ENCODE data around the gene TACR3.
"Not testable (repeated sequence)": the region's sequence is repeated elsewhere in the genome, so short reads cannot be mapped to it uniquely, and the experiment has no call there.

The TACR3 gene, protein sequence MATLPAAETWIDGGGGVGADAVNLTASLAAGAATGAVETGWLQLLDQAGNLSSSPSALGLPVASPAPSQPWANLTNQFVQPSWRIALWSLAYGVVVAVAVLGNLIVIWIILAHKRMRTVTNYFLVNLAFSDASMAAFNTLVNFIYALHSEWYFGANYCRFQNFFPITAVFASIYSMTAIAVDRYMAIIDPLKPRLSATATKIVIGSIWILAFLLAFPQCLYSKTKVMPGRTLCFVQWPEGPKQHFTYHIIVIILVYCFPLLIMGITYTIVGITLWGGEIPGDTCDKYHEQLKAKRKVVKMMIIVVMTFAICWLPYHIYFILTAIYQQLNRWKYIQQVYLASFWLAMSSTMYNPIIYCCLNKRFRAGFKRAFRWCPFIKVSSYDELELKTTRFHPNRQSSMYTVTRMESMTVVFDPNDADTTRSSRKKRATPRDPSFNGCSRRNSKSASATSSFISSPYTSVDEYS

DNA sequence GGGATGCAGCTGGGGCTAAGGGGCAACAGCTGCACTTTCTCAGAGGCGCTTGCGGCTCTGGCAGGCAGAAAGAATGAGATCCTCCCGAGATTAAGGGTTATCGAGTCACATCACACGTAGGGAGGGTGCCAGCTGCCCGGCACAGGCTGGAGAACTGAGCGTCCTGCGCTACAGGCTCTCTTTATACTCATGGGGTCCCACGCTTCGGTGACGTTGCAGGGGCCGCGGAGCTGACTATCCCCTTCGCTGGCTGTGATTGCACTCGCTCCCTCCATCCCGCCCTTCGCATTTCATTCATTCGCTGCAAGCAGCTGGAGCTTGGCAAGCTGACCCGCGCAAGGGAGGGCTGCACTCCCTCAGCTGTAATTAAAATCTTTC, at the start of gene TACR3:
TACR3 (minus strand) TSS at position 156 of the 378 bp plus-strand sequence. CDS start 310 bp downstream, outside the sequence.
- no peak for DNase-seq

DNA sequence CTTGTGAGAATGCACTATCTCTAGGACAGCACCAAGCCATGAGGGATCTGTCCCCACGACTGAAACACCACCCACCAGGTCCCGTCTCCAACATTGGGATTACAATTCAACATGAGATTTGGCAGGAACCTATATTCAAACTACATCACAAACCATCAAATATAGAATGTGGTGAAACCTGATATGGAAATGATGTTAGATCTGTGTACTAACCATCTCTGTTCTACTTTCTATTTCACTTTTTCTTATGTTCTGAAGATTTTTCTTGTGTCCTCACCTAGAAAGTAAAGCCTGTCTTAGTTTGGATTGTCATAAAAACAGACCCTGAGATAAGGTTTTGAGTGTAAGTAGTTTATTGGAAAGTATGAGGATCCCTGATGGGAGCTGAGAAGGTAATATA, 37.8 kb upstream of the TACR3 start:
- no peak for DNase-seq

DNA sequence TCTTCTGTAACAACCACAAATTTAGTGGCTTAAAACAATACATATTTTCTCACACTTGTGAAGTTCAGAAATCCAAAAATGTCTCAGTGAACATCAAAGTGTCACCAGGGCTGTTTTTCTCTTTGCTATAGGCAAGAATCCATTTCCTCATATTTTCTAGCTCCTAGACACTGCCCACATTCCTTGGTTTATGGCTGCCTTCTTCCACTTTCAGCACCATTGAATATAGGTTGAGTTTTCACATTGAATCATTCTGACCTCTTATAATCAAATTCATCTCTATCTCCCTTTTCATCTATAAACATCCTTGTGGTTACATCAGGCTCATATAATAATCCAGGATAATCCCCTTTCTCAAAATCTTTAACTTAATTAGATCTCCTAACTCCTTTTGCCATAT, 37.0 kb upstream of the TACR3 start:
- no peak for DNase-seq

DNA sequence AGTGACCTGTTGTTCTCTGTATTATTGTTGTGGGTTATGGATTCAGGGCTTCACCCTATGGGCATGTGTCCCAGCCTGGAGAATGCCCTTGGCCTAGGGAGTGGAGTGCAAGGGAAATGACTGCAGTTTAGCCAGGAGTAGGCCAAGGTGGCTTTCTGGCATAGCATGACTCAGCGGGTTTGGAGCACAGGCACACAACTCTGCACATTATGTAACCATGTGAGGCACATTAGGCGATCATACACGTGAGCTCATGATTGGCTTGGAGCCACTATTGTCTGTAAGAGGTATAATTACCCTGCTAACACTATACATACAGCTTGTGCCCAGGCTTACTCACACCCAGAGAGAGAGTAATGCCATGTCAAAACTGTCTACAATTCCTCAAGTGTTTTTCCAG, 35.1 kb upstream of the TACR3 start:
- no peak for DNase-seq

DNA sequence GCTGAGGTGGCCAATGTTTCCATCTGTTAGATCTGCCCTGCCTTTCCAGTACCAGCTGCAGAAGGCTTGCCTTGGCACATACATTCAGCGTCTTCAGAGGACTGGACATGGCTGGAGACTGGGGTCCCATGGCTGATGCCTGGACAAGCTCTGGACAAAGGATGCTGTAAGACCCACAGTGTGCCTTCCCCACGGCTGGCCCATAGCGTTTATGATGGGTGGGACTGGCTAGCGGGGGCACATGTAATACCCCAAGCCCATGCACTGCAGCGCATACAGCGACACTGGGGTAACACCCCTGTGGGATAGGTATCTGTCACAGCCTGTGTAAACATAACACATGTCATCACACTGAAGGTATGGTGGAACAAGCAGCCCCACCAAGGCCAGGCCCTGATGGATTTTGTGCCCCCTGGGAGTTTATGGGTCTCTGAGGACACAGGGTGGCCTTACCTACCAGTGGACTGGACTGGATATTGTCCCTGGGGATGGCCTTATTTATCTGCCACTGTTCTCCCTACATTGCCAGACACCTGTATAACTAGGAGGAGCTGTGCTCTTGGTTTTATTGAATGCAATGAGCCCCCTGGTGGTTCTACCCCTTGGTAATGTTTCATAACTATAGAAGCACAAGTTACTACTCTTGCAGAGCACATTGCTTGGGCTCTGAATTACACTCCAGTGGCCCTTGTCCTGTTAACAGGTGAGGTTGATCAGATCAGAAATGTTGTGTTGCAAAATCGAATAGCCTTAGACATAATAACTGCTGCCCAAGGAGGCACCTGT, 34.3 kb upstream of the TACR3 start:
- DNase-seq: no peak

DNA sequence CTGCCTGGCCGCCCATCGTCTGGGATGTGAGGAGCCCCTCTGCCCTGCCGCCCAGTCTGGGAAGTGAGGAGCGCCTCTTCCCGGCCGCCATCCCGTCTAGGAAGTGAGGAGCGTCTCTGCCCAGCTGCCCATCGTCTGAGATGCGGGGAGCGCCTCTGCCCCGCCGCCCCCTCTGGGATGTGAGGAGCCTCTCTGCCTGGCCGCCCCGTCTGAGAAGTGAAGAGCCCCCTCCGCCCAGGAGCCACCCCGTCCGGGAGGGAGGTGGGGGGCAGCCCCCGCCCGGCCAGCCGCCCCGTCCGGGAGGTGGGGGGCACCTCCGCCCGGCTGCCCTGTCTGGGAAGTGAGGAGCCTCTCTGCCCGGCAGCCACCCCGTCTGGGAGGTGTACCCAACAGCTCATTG, 3.4 kb upstream of the TACR3 start:
- not testable (repeated sequence) for DNase-seq

DNA sequence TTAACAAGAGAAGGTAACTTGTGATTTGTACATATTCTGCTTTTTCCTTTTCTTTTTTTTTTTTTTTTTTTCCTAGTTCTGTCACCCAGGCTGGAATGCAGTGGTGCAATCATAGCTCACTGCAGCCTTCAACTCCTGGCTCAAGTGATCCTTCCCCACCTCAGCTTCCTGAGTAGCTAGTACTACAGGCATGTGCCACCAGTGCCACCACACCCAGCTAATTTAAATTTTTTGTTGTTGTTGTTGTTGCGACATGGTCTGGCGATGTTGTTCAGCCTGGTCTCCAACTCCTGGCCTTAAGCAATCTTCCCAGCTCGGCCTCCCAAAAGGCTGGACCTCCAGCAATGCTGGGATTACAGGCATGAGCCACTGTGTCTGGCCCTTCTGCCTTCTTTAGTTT, 1.5 kb upstream of the TACR3 start:
- DNase-seq: no peak

DNA sequence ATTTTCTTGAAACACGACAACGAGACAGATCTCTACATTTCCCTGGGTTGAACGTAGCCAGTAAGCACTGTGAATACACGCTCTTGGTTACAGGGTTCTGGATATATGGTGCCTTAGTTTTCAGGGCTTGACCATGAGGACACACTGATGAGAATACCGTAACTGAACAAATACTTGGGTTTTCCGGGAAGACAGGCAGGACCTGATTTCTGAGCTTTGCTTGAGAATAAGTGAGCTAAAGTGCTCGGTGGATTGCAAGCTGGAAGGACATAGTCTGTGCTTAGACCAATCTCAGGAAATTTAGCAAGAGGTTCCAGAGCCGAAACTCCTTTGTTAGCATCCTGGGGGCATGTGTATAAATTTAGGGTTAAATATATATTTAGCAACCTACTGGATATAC, 876 bp upstream of the TACR3 start:
- DNase-seq: no peak

DNA sequence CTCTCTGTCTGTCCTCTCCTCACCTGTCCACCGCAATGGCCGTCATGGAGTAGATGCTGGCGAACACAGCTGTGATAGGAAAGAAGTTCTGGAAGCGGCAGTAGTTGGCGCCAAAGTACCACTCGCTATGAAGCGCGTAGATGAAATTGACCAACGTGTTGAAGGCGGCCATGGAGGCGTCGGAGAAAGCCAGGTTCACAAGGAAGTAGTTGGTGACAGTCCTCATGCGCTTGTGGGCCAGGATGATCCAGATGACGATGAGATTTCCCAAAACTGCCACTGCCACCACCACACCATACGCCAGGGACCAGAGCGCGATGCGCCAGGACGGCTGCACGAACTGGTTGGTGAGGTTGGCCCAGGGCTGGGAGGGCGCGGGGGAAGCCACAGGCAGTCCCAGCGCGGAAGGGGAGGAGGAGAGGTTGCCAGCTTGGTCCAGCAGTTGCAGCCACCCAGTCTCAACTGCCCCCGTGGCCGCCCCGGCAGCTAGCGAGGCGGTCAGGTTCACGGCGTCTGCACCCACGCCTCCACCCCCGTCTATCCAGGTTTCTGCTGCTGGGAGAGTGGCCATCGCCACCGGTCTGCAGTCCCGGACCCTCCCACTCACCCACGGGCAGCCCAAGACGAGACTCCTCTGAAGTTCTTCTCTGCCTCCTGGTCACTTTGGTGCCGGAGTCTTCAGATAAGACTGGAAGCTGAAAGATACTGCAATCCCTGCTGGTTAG, 518 bp downstream of the TACR3 start:
- DNase-seq: no peak

DNA sequence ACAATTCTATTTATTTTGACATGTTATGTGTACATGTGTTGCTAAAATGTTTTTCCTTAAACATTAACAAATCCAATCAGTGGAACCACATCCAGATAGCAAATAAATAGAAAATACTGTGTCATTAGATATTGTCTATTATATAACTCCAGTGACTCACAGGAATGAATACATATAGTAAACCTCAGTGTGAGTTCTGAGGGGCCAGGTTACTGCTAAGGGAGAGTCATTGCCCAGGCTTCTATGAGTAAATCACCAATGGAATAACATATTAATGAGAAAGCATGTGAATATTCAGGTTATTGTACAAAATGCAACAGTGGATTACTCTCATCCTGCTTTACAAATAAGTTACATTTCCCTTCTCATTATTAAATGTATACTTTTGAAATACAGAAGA, 27.2 kb downstream of the TACR3 start:
- DNase-seq: no peak

DNA sequence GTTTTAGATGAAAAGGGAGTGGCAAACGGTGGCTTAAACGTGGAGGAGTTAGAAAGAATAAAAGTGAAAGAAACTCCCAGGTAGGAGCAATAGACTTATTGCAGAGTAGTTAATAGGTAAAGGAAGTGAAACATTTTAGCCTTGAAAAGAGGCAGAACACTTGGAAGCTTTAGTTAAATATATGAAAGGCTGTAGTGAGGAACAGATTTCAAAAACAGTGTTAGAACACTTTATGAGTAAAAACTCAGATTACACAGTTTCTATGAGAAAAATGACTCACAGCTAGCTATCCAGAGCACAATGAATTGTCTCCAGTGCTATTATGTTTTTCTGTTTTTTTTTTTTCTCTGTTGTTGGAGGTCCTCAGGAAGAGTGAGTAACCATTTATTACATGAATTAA, 45.8 kb downstream of the TACR3 start:
- no peak for DNase-seq

DNA sequence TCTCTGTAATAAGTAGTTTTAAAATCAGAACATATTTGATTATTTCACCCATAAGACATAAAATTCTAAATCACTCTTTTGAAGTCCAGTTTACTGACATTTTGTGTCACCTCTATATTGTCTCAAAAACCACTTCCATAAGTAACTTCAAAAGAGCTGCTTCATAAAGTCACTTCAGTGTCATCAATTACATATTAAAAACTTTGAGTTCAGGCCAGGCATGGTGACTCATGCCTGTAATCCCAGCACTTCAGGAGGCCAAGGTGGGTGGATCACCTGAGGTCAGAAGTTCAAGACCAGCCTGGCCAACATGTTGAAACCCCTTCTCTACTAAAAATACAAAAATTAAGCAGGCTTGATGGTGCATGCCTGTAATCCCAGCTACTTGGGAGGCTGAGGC, 53.0 kb downstream of the TACR3 start:
- DNase-seq: not testable (repeated sequence)

DNA sequence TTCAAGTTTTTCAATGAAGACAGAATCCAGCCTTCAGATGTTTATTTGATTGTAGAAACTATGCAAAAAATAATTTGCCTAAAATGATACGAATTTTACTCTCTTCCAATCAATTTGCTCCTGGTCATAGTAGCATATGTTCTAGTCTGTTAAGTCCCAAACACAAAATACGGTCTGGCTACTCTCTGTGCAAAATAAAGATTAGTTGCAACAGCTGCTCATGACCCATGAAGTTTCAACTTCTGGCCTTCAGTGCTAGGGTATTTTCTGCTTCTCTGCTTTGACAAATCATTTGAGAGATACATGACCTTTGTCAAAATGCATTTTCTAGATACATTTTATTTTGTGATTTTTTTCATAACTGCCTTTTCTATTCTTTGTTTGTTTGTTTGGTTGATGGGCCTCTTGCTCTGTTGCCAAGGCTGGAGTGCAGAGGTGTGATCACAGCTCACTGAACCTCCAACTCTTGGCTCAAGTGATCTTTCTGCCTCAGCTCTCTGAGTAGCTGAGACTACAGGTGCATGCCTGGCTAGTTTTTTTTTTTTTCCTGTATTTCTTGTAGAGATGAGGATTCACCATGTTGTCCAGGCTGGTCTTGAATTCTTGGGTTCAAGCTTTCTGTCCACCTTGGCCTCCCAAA, 55.2 kb downstream of the TACR3 start:
- DNase-seq: no peak

DNA sequence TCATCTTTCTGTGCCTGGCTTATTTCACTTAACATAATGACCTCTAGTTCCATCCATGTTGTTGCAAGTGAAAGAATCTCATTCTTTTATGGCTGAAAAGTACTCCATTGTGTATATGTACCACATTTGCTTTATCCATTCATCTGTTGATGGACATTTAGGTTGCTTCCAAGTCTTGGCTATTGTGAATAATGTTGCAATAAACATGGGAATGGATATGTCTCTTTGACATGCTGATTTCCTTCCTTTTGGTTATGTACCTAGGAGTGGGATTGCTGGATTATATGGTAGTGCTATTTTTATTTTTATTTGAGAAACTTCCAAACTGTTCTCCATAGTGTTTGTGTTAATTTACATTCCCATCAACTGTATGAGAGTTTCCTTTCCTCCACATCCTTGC, 71.2 kb downstream of the TACR3 start:
- DNase-seq: no peak

DNA sequence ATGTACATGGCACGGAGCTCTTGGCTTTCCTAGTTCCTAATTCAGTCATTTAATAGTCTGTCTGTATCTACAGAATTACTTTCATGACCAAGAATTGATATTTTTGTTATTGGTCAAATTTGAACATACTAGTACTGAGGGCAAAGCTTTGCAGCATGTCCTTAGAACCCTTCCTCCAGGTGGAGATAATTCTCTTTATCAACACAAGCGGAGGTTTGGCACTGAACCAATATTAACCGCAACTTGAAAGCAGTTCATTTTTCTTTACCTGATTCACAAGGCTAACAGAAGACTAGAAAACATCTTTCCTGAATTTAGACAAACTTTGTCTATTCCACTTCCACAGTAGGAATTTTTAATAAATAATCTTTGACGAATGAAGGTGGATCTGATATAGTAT, 73.8 kb downstream of the TACR3 start:
- DNase-seq: no peak

DNA sequence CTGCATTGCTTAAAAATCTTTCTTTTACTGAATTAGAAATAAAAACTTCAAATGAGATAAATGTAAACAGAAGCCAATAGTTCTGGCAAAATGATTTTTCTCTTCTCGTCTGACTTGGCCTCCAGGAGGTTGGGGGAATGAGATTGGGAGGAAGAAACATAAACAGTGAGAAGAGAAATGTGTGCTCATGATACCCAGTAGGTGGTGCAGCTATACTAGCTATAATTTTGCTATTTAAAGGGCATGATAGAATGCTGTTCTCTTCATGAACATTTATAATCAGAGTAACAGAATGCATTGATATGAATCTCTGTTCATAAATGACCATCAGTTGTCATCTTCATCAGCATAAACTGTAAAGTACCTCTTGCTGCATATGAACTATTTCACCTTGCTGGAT, 85.5 kb downstream of the TACR3 start:
- no peak for DNase-seq

DNA sequence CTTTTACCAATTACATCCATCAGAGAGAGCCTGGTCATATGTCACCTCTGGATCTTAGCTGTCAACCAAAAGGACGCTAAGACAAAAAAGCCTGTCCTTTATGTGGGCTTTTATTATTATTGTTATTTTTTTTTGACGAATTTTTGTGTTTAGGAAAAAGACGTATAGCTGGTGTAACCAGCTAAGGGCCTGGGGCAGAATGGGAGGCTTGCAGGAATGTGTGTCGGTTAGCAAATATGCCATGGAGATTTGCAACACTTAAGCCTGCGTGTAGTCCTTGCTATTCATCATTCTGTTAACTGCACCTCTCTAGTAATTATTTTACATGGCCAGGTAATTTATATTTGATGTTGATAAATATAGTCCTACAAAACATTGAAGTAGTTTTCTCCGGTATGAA, 93.5 kb downstream of the TACR3 start:
- DNase-seq: no peak

DNA sequence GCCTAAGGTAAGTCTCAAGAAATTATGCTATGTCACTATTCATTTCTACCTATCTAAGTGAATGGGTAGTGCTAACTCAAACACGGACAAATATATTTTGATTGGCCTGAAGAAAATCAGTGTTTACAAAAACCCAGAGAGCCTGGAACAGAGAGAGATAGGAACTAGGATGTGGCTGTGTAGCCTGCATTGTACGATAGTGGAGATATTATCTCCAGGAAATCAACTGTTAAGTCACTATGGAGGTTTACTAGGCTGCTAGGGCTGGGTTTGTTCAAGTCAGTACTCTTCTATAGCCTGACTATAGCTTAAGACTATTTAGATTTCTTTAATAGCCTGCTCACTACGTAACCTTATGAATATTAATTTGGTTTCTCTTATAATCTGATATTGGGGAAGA, 127.9 kb downstream of the TACR3 start:
- DNase-seq: no peak

DNA sequence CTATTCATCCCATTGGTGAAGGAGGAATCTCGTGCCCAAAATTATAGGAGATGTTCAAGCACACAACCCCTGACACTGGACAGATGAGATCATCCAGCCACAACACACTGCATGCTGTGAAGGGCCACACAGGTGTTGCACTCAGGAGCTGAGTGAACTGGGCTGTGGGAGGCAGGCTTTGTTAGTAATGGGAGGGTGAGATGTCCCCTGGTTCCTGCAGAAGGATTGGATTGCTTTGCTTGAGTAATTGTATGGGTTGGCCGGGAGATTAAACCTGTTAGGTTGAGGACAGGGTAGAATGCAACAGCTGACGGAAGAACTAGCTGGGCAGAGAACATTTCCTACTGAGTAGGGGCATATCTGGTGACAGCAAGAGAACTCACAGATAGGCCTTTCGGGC, 152.2 kb downstream of the TACR3 start:
- DNase-seq: no peak

DNA sequence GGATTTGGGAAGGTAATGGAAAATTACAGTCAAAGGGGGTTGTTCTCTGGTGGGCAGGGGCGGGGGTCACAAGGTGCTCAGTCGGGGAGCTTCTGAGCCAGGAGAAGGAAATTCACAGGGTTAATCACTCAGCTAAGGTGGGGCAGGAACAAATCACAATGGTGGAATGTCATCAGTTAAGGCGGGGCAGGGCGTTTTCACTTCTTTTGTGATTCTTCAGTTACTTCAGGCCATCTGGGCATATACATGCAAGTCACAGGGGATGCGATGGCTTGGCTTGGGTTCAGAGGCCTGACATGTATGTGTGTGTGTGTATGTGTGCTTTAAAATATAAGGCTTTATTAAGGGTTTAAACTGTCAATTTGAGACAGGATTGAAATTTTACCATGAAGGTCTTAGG, 160.6 kb downstream of the TACR3 start:
- not testable (repeated sequence) for DNase-seq
